ENCODE measurements around the gene TMEM143.

GRCh38 chr19:48398375-48399235 is 34.9 kb upstream of the TMEM143 start:
- TF ChIP-seq, protein P1, sequence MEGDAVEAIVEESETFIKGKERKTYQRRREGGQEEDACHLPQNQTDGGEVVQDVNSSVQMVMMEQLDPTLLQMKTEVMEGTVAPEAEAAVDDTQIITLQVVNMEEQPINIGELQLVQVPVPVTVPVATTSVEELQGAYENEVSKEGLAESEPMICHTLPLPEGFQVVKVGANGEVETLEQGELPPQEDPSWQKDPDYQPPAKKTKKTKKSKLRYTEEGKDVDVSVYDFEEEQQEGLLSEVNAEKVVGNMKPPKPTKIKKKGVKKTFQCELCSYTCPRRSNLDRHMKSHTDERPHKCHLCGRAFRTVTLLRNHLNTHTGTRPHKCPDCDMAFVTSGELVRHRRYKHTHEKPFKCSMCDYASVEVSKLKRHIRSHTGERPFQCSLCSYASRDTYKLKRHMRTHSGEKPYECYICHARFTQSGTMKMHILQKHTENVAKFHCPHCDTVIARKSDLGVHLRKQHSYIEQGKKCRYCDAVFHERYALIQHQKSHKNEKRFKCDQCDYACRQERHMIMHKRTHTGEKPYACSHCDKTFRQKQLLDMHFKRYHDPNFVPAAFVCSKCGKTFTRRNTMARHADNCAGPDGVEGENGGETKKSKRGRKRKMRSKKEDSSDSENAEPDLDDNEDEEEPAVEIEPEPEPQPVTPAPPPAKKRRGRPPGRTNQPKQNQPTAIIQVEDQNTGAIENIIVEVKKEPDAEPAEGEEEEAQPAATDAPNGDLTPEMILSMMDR (IDR thresholded peaks at IDR 0.05 in 8 of 11, conservative IDR thresholded peaks at IDR 0.05 in 3 of 11), result no peak
- TF ChIP-seq POLR2A (IDR thresholded peaks at IDR 0.05), result no peak
